ENCODE results near the gene AP1S3.
A peak's percentile ranks its signal among the peaks of the same experiment; 100 is the strongest.

Gene AP1S3

DNA sequence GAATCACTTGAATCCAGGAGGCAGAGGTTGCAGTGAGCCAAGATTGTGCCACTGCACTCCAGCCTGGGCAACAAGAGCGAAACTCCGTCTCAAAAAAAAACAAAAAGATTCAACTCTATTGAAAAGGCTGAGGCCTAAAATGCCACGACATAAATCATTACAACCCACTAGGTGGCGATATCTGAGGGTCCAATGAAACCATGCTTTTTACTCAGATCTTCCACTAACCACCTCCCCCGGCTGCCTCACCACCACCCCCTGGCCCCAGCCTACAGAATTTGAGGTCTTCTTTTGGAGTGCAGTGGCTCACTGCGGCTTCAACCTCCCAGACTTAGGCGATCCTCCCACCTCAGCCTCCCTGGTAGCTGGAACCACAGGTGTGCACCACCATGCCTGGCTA, 57.5 kb downstream of the AP1S3 start (continued):
- no peak for TF ChIP-seq CSDC2 (CRISPR knock-in tag; IDR thresholded peaks at IDR 0.05)
- no peak for TF ChIP-seq TOX (CRISPR knock-in tag; IDR thresholded peaks at IDR 0.05; ENCODE audit: borderline replicate concordance)
- no peak for TF ChIP-seq ZFP30 (CRISPR knock-in tag; IDR thresholded peaks at IDR 0.05)
- no peak for TF ChIP-seq ZC3H10 (CRISPR knock-in tag; IDR thresholded peaks at IDR 0.05)

DNA sequence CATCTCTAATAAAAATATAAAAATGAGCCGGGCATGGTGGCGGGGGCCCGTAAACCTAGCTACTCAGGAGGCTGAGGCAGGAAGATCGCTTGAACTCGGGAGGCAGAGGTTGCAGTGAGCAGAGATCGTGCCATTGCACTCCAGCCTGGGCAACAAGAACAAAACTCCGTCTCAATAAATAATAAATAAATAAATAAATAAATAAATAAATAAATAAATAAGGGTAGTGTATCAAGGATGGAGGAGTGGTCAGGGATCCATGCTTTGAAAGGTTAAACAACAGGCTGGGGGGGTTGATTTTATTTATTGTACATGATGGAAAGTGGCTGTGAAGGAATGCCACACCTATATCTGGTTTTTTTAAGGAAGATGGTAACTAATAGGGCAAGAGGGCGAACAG, 63.2 kb downstream of the AP1S3 start:
- no peak for ATAC-seq
- TF ChIP-seq TOX (CRISPR knock-in tag; IDR thresholded peaks at IDR 0.05; ENCODE audit: borderline replicate concordance): no peak
- no peak for TF ChIP-seq ZNF565 (CRISPR knock-in tag; conservative IDR thresholded peaks at IDR 0.05; ENCODE audit: low read depth)
- TF ChIP-seq BACH2 (CRISPR knock-in tag; IDR thresholded peaks at IDR 0.05; ENCODE audit: borderline replicate concordance): no peak
- TF ChIP-seq, protein P1, sequence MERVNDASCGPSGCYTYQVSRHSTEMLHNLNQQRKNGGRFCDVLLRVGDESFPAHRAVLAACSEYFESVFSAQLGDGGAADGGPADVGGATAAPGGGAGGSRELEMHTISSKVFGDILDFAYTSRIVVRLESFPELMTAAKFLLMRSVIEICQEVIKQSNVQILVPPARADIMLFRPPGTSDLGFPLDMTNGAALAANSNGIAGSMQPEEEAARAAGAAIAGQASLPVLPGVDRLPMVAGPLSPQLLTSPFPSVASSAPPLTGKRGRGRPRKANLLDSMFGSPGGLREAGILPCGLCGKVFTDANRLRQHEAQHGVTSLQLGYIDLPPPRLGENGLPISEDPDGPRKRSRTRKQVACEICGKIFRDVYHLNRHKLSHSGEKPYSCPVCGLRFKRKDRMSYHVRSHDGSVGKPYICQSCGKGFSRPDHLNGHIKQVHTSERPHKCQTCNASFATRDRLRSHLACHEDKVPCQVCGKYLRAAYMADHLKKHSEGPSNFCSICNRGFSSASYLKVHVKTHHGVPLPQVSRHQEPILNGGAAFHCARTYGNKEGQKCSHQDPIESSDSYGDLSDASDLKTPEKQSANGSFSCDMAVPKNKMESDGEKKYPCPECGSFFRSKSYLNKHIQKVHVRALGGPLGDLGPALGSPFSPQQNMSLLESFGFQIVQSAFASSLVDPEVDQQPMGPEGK (CRISPR knock-in tag; IDR thresholded peaks at IDR 0.05; ENCODE audit: borderline replicate concordance): no peak
- TF ChIP-seq ZC3H10 (CRISPR knock-in tag; IDR thresholded peaks at IDR 0.05): no peak
- TF ChIP-seq ZNF8 (CRISPR knock-in tag; IDR thresholded peaks at IDR 0.05): no peak
- TF ChIP-seq, protein P2, sequence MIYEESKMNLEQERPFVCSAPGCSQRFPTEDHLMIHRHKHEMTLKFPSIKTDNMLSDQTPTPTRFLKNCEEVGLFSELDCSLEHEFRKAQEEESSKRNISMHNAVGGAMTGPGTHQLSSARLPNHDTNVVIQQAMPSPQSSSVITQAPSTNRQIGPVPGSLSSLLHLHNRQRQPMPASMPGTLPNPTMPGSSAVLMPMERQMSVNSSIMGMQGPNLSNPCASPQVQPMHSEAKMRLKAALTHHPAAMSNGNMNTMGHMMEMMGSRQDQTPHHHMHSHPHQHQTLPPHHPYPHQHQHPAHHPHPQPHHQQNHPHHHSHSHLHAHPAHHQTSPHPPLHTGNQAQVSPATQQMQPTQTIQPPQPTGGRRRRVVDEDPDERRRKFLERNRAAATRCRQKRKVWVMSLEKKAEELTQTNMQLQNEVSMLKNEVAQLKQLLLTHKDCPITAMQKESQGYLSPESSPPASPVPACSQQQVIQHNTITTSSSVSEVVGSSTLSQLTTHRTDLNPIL (CRISPR knock-in tag; IDR thresholded peaks at IDR 0.05; ENCODE audit: low read depth): no peak
- TF ChIP-seq ZFP30 (CRISPR knock-in tag; IDR thresholded peaks at IDR 0.05): no peak
- no peak for TF ChIP-seq ESRRG (CRISPR knock-in tag; IDR thresholded peaks at IDR 0.05)
- TF ChIP-seq, protein P3, sequence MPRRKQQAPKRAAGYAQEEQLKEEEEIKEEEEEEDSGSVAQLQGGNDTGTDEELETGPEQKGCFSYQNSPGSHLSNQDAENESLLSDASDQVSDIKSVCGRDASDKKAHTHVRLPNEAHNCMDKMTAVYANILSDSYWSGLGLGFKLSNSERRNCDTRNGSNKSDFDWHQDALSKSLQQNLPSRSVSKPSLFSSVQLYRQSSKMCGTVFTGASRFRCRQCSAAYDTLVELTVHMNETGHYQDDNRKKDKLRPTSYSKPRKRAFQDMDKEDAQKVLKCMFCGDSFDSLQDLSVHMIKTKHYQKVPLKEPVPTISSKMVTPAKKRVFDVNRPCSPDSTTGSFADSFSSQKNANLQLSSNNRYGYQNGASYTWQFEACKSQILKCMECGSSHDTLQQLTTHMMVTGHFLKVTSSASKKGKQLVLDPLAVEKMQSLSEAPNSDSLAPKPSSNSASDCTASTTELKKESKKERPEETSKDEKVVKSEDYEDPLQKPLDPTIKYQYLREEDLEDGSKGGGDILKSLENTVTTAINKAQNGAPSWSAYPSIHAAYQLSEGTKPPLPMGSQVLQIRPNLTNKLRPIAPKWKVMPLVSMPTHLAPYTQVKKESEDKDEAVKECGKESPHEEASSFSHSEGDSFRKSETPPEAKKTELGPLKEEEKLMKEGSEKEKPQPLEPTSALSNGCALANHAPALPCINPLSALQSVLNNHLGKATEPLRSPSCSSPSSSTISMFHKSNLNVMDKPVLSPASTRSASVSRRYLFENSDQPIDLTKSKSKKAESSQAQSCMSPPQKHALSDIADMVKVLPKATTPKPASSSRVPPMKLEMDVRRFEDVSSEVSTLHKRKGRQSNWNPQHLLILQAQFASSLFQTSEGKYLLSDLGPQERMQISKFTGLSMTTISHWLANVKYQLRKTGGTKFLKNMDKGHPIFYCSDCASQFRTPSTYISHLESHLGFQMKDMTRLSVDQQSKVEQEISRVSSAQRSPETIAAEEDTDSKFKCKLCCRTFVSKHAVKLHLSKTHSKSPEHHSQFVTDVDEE (CRISPR knock-in tag; IDR thresholded peaks at IDR 0.05): no peak

DNA sequence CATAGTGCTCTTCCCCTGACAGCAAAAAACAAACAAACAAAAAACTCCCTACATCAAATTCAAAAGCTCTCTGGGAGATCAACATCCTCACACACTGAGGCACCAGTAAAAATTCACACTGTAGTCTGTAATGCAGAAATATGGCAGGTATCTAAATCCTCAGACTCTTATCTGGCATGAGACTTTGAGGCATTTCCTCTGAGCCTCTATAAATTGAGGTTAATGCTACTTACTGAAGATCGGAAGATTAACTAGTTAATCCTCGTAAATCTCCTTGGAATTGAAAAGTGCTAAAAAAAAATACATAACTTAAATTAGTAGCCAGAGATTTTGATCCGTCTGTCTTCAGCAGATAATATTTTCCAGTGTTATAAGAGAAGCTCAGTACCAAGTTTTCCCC, 65.0 kb downstream of the AP1S3 start:
- ATAC-seq: no peak
- TF ChIP-seq PPARA (CRISPR knock-in tag; IDR thresholded peaks at IDR 0.05; ENCODE audit: borderline replicate concordance) (no peak), ISL1 (CRISPR knock-in tag; IDR thresholded peaks at IDR 0.05) (peak; percentile 78)

DNA sequence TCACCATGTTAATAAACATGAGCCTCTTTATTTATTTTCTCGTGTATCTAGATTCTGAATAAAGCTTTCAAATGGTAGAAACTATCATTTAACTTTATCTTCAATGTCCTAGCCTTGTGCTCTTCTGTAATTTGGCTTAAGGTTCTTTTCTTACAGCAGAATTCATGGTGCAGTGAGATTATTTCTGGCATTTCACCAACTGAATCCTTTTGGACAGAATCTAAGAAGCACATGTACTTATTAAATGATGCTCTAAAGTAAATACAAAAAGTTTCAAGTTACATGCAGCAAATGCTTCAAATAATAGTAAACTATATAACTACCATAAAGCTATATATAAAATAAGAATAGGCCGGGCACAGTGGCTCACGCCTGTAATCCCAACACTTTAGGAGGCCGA, 65.9 kb downstream of the AP1S3 start:
- TF ChIP-seq TCF4 (CRISPR knock-in tag; IDR thresholded peaks at IDR 0.05; ENCODE audit: borderline replicate concordance): no peak
- no peak for TF ChIP-seq BACH2 (CRISPR knock-in tag; IDR thresholded peaks at IDR 0.05; ENCODE audit: borderline replicate concordance)
- no peak for TF ChIP-seq ZNF8 (CRISPR knock-in tag; IDR thresholded peaks at IDR 0.05)
- TF ChIP-seq, protein P4, sequence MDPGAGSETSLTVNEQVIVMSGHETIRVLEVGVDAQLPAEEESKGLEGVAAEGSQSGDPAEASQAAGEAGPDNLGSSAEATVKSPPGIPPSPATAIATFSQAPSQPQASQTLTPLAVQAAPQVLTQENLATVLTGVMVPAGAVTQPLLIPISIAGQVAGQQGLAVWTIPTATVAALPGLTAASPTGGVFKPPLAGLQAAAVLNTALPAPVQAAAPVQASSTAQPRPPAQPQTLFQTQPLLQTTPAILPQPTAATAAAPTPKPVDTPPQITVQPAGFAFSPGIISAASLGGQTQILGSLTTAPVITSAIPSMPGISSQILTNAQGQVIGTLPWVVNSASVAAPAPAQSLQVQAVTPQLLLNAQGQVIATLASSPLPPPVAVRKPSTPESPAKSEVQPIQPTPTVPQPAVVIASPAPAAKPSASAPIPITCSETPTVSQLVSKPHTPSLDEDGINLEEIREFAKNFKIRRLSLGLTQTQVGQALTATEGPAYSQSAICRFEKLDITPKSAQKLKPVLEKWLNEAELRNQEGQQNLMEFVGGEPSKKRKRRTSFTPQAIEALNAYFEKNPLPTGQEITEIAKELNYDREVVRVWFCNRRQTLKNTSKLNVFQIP (CRISPR knock-in tag; IDR thresholded peaks at IDR 0.05; ENCODE audit: borderline replicate concordance, low read depth): no peak
- no peak for TF ChIP-seq ESRRG (CRISPR knock-in tag; IDR thresholded peaks at IDR 0.05)
- TF ChIP-seq ZNF565 (CRISPR knock-in tag; conservative IDR thresholded peaks at IDR 0.05; ENCODE audit: low read depth): no peak
- no peak for TF ChIP-seq ZNF70 (CRISPR knock-in tag; IDR thresholded peaks at IDR 0.05)
- TF ChIP-seq CSDC2 (CRISPR knock-in tag; IDR thresholded peaks at IDR 0.05): no peak
- TF ChIP-seq OSR1 (CRISPR knock-in tag; IDR thresholded peaks at IDR 0.05): no peak
- TF ChIP-seq, protein P5, sequence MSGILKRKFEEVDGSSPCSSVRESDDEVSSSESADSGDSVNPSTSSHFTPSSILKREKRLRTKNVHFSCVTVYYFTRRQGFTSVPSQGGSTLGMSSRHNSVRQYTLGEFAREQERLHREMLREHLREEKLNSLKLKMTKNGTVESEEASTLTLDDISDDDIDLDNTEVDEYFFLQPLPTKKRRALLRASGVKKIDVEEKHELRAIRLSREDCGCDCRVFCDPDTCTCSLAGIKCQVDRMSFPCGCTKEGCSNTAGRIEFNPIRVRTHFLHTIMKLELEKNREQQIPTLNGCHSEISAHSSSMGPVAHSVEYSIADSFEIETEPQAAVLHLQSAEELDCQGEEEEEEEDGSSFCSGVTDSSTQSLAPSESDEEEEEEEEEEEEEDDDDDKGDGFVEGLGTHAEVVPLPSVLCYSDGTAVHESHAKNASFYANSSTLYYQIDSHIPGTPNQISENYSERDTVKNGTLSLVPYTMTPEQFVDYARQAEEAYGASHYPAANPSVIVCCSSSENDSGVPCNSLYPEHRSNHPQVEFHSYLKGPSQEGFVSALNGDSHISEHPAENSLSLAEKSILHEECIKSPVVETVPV (CRISPR knock-in tag; IDR thresholded peaks at IDR 0.05): no peak
- no peak for TF ChIP-seq ZFP30 (CRISPR knock-in tag; IDR thresholded peaks at IDR 0.05)
- no peak for TF ChIP-seq GLIS3 (CRISPR knock-in tag; IDR thresholded peaks at IDR 0.05)
- no peak for TF ChIP-seq ISL1 (CRISPR knock-in tag; IDR thresholded peaks at IDR 0.05)
- TF ChIP-seq RARB (CRISPR knock-in tag; IDR thresholded peaks at IDR 0.05): no peak
- TF ChIP-seq SNAI2 (CRISPR knock-in tag; IDR thresholded peaks at IDR 0.05): no peak
- no peak for TF ChIP-seq ZFP3 (CRISPR knock-in tag; IDR thresholded peaks at IDR 0.05)
- TF ChIP-seq, protein P1 (CRISPR knock-in tag; IDR thresholded peaks at IDR 0.05; ENCODE audit: borderline replicate concordance): no peak
- TF ChIP-seq ARNTL (CRISPR knock-in tag; IDR thresholded peaks at IDR 0.05; ENCODE audit: borderline replicate concordance, low read depth): no peak
- ATAC-seq: no peak

Measured in SK-N-SH treated with all-trans-retinoic acid at 6 μM for 48 hours (cell line).